Fibroblast of pulmonary artery (primary cell): ENCODE results near the gene RFC3.

Experiments used
- DNase-seq: peaks from one replicate; pipeline ENCODE4 v3.0.0-alpha.2; 2010; ENCODE audit warnings: low read depth
- H3K4me3 ChIP-seq: replicated peaks from 2 replicates; pipeline ENCODE4 v1.5.1; 2011; ENCODE audit warnings: low read depth, mild to moderate bottlenecking, control low read depth, low read length, moderate library complexity
- TF ChIP-seq, protein P1 (sequence below): IDR thresholded peaks from 2 replicates; pipeline ENCODE4 v1.5.1; 2011; ENCODE audit warnings: mild to moderate bottlenecking, control low read depth, low read length, inconsistent platforms; ENCODE audit errors: missing control alignments

The RFC3 gene

DNA sequence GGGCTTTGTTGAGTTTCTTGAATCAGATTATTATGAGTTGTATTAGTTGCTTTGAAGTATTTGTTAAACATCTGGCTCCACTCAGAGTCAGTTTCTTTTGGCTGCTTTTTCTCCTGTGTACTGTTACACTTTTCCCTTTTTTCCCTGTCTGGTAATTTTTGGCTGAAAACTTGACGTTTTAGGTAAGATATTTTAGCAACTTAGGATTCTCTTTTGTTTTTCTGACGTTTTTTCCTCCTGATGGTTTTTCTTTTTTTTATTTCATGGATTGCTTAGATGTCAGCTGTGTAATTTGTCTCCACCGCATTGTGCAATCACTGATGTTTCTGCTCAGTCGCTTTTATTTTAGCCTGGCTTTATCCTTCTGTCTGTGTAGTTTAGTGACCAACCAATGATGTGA, 20.7 kb downstream of the RFC3 start:
- peak; percentile 45 for DNase-seq
- TF ChIP-seq, protein P1, sequence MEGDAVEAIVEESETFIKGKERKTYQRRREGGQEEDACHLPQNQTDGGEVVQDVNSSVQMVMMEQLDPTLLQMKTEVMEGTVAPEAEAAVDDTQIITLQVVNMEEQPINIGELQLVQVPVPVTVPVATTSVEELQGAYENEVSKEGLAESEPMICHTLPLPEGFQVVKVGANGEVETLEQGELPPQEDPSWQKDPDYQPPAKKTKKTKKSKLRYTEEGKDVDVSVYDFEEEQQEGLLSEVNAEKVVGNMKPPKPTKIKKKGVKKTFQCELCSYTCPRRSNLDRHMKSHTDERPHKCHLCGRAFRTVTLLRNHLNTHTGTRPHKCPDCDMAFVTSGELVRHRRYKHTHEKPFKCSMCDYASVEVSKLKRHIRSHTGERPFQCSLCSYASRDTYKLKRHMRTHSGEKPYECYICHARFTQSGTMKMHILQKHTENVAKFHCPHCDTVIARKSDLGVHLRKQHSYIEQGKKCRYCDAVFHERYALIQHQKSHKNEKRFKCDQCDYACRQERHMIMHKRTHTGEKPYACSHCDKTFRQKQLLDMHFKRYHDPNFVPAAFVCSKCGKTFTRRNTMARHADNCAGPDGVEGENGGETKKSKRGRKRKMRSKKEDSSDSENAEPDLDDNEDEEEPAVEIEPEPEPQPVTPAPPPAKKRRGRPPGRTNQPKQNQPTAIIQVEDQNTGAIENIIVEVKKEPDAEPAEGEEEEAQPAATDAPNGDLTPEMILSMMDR, result no peak
- no peak overlapping the region for H3K4me3 ChIP-seq

DNA sequence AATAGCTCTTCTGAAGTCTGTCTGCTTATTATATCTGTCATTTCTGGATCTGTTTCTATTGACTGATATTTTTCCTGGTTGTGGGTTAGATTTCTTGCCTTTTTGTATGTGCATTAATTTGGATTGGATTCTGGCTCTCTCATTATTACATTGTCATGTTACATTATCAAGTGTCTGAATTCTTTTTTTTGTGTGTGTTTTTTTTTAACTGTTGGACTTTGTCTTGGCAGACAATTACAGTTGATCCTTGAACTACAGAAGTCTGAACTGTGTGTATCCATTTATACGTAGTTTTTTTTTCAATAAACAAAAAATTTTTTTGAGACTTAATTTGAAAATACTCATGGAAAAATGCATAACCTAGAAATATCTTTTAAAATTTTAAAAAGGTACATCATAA, 22.5 kb downstream of the RFC3 start:
- TF ChIP-seq, protein P1, result no peak
- no peak overlapping the region for H3K4me3 ChIP-seq
- no peak for DNase-seq

DNA sequence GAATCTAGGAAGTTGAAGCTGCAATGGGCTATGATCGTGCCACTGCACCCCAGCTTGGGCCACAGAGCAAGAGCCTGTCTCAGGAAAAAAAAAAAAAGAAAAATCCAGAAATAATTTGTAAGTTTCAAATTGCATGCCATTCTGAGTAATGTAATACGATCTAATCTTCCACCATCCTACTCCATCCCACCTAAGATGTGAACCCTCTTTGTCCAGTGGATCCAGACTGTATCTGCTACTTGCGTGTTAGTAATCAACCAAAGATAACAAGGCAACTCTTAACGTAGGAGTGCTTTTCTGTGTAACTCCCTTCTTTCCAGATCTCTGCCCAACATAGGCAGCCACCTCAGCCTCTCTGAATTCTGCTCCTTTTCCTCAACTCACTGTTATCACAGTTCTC, 24.3 kb downstream of the RFC3 start:
- no peak overlapping the region for H3K4me3 ChIP-seq
- TF ChIP-seq, protein P1, result no peak
- DNase-seq, result no peak

DNA sequence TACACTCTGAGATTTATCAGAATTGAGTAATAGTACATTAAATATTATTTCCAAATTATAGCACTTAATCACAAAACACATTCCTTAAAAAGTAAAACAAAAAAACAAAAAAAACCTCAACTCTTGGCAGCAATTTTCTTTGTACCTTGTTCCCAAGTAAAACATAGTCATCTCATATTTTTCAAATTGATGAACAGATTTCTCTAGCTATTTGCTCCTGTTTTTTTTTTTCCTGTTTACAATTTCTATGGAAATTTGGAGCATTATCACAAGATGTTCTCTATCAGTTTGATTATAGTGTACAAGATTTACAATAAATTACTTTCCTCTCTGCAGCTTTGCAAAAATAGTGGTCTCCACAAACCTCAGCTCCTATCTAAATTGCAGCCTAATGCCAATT, 25.0 kb downstream of the RFC3 start:
- DNase-seq, result no peak
- TF ChIP-seq, protein P1, result no peak

DNA sequence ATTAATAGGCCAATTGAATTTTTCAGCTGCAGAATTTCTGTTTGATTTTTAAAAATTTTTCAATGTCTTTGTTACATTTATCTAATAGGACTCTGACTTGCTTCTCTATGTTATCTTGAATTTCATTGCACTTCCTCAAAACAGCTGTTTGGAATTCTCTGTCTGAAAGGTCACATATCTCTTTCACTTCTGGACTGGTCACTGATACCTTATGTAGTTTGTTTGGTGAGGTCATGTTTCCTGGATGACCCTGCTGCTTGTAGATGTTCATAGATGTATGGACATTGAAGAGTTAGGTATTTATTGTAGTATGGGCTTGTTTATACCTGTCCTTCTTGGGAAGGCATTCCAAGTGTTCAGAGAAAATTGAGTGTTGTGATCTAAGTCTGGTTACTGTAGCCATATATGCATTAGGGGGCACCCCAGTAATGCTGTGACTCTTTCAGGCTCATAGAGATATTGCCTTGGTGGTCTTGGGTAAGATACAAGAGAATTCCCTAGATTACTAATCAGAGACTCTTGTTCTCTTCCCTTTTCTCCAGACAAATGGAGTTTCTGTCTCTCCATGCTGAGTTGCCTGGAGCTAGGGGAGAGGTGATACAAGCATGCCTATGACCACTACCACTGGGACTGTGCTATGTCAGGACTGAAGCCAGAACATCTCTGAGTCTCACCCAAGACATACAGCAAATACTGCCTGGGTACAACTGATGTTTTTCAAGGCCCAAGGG, 27.8 kb downstream of the RFC3 start:
- no peak overlapping the region for H3K4me3 ChIP-seq
- DNase-seq, result no peak
- TF ChIP-seq, protein P1, result no peak

More for the DNA sequence above, 25.0 kb downstream of the RFC3 start:
- no peak overlapping the region for H3K4me3 ChIP-seq

DNA sequence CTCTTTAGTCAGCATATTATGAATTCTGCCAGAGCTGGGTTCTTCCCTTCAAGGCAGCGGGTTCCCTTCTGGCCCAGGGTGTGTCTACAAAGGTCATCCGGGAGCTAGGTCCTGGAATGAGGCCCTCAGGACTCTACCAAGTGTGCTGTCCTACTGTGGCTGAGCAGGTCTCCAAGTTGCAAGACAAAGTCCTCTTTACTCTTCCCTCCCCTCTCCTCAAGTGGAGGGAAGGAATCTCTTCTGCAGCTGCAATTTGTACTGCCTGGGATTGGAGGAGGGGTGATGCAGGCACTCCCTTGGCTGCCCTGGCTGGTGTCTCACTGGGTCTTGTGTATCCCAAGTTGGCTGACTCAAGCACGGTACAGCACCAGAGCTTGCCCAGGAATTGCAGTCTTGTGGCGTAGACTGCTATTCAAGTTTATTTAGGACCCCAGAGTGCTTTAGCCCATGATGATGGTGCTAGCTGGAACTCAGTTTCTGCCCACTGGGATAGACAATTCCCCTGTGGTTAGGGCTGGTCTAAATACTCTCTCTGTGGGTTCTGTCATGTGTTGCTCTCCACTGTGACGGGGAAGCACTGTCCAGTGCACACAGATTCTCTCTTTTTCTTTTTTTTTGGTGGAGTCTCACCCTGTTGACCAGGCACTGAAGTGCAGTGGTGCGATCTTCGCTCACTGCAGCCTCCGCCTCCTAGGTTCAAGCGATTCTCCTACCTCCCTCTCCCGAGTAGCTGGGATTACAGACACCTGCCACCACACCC, 28.5 kb downstream of the RFC3 start:
- TF ChIP-seq, protein P1, result no peak
- no peak overlapping the region for H3K4me3 ChIP-seq
- DNase-seq, result no peak
